ENCODE data around the gene CLIP4.

- no peak for TF ChIP-seq POLR2A (IDR thresholded peaks at IDR 0.05; ENCODE audit: low read depth, low read length)
- no peak for TF ChIP-seq POLR2AphosphoS5 (IDR thresholded peaks at IDR 0.05; ENCODE audit: low read depth, low read length)
- no peak for TF ChIP-seq TAF1 (IDR thresholded peaks at IDR 0.05; ENCODE audit: borderline replicate concordance, low read depth, low read length)
These were observed 91.7 kb downstream of the CLIP4 start for GRCh38 chr2:29206941-29207340.
